Panc1 (cell line): Measurements from ENCODE around the gene TMUB2.

Source experiments
- CTCF ChIP-seq: fragments of 450-650 bp; IDR thresholded peaks from 2 replicates; pipeline ENCODE4 v1.5.1; 2017; ENCODE audit warnings: mild to moderate bottlenecking
- POLR2AphosphoS5 ChIP-seq: IDR thresholded peaks from 2 replicates; pipeline ENCODE4 v1.6.1; 2012; ENCODE audit warnings: mild to moderate bottlenecking, low read depth, low read length, moderate library complexity
- REST ChIP-seq, 2 experiments: IDR thresholded peaks; 2 replicates each; pipeline ENCODE4 v1.6.1; 2011 to 2012; ENCODE audit warnings: low read depth in 2 of 2, control low read depth in 1 of 2, low read length in 1 of 2, mild to moderate bottlenecking in 1 of 2, moderate library complexity in 1 of 2; ENCODE audit not compliant: insufficient read depth in 1 of 2
- SIN3A ChIP-seq: IDR thresholded peaks from 2 replicates; pipeline ENCODE4 v1.6.1; 2012; ENCODE audit warnings: low read depth, mild to moderate bottlenecking, low read length, moderate library complexity, borderline replicate concordance; ENCODE audit not compliant: insufficient read depth

- no peak for TF ChIP-seq CTCF
- no peak for TF ChIP-seq POLR2AphosphoS5
- TF ChIP-seq SIN3A, result no peak
- no peak for TF ChIP-seq REST (IDR thresholded peaks at IDR 0.05; ENCODE audit: insufficient read depth in 1 of 2, low read depth in 2 of 2, low read length in 1 of 2)
These were observed 6.0 kb downstream of the TMUB2 start for GRCh38 chr17:44192750-44193149.
